ENCODE measurements around the gene CPO. TPM values are rescaled to one million over a fixed set of nuclear protein-coding genes. Genes with fewer than 3 reads are reported as not detected.

Gene CPO
- total RNA-seq, 1 experiment from 2014 or later = not detected

GRCh38 chr2:207012461-207012860 is 73.1 kb downstream of the CPO start:
- DNase-seq (ENCODE audit: extremely low read depth, low read depth) = no peak

GRCh38 chr2:207014424-207014823 is 75.1 kb downstream of the CPO start:
- DNase-seq (ENCODE audit: extremely low read depth, low read depth) = no peak

GRCh38 chr2:207015901-207016300 is 76.6 kb downstream of the CPO start:
- DNase-seq (ENCODE audit: extremely low read depth, low read depth) = no peak

Other genes with a start within 250 kb of the CPO start
- not detected in 2 replicates for gene DYTN, start 221.1 kb upstream of the CPO start, total RNA-seq (2014; rRNA removed; shearing (Covaris generic))
- 0.35 and 0.64 TPM in 2 replicates for gene MDH1B, start 174.2 kb upstream of the CPO start, total RNA-seq (2014; rRNA removed; shearing (Covaris generic))
- 52.0 and 55.6 TPM in 2 replicates for gene FASTKD2, start 173.9 kb upstream of the CPO start, total RNA-seq (2014; rRNA removed; shearing (Covaris generic))
- gene KLF7, start 226.4 kb downstream of the CPO start, total RNA-seq (2014; rRNA removed; shearing (Covaris generic)) = 16.4 and 22.3 TPM in 2 replicates

All from NCI-H460 (cell line).